ENCODE data around the gene SCAF4. TPM values are rescaled to one million over a fixed set of nuclear protein-coding genes. Genes with fewer than 3 reads are reported as not detected.

SCAF4 gene
- total and polyA plus RNA-seq, 9 of the 15 experiments (the other 6 are each of a cell fraction or from before 2014, with no cell fraction given) = 2.3 to 55.7 (median 17.2) TPM

DNA sequence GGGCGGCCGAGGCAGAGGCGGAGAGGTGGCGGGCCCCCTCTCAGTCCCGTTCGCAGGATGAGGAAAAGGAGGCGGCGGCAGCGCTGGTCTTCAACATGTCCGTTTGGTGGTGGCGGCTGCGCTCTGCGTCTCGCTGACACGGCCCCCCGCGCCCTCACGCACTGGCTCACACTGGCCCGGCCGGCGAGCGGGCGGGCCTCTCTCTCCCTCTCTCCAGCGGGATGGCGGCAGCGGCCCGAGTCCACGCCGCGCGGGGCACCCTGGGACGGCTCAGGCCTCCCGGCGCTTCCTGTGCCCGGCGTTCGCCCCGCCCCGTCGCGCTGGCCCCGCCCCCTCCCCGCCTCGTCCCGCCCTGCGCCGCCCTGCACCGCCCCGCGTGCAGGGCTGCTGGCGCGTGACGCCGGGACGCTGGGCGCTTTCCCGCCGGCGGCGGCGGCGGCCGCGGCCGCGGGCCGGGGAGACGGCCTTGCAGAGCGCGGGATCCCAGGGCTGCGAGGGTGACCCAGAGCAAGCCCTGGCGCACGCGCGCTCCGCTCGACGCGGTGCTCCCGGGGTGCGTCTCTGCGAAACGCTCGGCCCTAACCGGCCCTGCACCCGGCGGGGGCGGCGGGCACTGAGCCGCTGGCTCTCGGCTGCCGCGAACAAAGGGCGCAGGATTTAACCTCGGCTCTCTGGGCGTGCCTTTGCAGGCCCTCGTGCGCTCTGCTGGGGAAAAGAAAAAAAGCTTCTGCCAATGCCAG, at the start of gene SCAF4 (continued):
- TF ChIP-seq GMEB1 (CRISPR knock-in tag; IDR thresholded peaks at IDR 0.05) (peak; percentile 88), NONO (IDR thresholded peaks at IDR 0.05; ENCODE audit: low read depth in 2 of 2, low read length in 1 of 2) (peak; percentile 79 to 81; a peak in 3 of 4 replicates), TARDBP (IDR thresholded peaks at IDR 0.05) (peak; percentile 70; the same call in 1 of the 2 replicates), ERF (CRISPR knock-in tag; IDR thresholded peaks at IDR 0.05) (peak; percentile 81; the same call in 1 of the 2 replicates), ZNF77 (CRISPR knock-in tag; IDR thresholded peaks at IDR 0.05) (no peak), PTRF (tag; IDR thresholded peaks at IDR 0.05) (no peak), MAX (CRISPR knock-in tag; IDR thresholded peaks at IDR 0.05) (peak; percentile 63), ZNF583 (CRISPR knock-in tag; IDR thresholded peaks at IDR 0.05) (peak; percentile 38; the same call in 1 of the 2 replicates), ZNF384 (IDR thresholded peaks at IDR 0.05; ENCODE audit: low read depth, low read length) (0 out of 2 replicates have a peak, but pooled peaks have one; percentile 7), ARID2 (IDR thresholded peaks at IDR 0.05) (no peak), HMGN3 (IDR thresholded peaks at IDR 0.05; ENCODE audit: borderline replicate concordance, extremely low read depth, insufficient read length, low read depth, low read length) (peak; percentile 63), CGGBP1 (CRISPR knock-in tag; IDR thresholded peaks at IDR 0.05) (peak; percentile 59; the same call in 1 of the 2 replicates), SAP30 (IDR thresholded peaks at IDR 0.05; ENCODE audit: borderline replicate concordance, insufficient read depth, low read depth, low read length, poor library complexity, severe bottlenecking) (peak; percentile 82), CREM (IDR thresholded peaks at IDR 0.05; ENCODE audit: low read depth) (peak; percentile 38), POLR2B (IDR thresholded peaks at IDR 0.05; ENCODE audit: low read depth, partially characterized antibody) (peak; percentile 81), PML (IDR thresholded peaks at IDR 0.05; ENCODE audit: low read length) (peak; percentile 53; the same call in 1 of the 2 replicates), NCOA4 (IDR thresholded peaks at IDR 0.05; ENCODE audit: partially characterized antibody) (no peak), ILF3 (IDR thresholded peaks at IDR 0.05; ENCODE audit: borderline replicate concordance) (peak; percentile 70; the same call in 1 of the 2 replicates)
- TF ChIP-seq, protein P1, sequence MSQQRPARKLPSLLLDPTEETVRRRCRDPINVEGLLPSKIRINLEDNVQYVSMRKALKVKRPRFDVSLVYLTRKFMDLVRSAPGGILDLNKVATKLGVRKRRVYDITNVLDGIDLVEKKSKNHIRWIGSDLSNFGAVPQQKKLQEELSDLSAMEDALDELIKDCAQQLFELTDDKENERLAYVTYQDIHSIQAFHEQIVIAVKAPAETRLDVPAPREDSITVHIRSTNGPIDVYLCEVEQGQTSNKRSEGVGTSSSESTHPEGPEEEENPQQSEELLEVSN (IDR thresholded peaks at IDR 0.05; ENCODE audit: borderline replicate concordance in 1 of 2, extremely low read depth in 1 of 2, insufficient read depth in 1 of 2, insufficient read length in 1 of 2, low read depth in 1 of 2, low read length in 1 of 2, poor library complexity in 1 of 2, severe bottlenecking in 1 of 2) = peak; percentile 95 to 99
- TF ChIP-seq, protein P2, sequence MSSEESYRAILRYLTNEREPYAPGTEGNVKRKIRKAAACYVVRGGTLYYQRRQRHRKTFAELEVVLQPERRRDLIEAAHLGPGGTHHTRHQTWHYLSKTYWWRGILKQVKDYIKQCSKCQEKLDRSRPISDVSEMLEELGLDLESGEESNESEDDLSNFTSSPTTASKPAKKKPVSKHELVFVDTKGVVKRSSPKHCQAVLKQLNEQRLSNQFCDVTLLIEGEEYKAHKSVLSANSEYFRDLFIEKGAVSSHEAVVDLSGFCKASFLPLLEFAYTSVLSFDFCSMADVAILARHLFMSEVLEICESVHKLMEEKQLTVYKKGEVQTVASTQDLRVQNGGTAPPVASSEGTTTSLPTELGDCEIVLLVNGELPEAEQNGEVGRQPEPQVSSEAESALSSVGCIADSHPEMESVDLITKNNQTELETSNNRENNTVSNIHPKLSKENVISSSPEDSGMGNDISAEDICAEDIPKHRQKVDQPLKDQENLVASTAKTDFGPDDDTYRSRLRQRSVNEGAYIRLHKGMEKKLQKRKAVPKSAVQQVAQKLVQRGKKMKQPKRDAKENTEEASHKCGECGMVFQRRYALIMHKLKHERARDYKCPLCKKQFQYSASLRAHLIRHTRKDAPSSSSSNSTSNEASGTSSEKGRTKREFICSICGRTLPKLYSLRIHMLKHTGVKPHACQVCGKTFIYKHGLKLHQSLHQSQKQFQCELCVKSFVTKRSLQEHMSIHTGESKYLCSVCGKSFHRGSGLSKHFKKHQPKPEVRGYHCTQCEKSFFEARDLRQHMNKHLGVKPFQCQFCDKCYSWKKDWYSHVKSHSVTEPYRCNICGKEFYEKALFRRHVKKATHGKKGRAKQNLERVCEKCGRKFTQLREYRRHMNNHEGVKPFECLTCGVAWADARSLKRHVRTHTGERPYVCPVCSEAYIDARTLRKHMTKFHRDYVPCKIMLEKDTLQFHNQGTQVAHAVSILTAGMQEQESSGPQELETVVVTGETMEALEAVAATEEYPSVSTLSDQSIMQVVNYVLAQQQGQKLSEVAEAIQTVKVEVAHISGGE (CRISPR knock-in tag; IDR thresholded peaks at IDR 0.05) = peak in 1 of 3 experiments; percentile 68; a peak in 2 of 6 replicates

Data from K562 (cell line).